T-helper 1 cell treated with Interleukin-12 subunit alpha and Interleukin-12 subunit beta and Interleukin-4 antibody, amounts not matched to agents 30 μg/mL and 1 μg/mL, for 36 hours (primary cell): ENCODE data around the gene USP6.
"Not testable (repeated sequence)": the region's sequence is repeated elsewhere in the genome, so short reads cannot be mapped to it uniquely, and the experiment has no call there.

ENCODE experiments used
- H3K27ac Mint-ChIP-seq: one replicate; pipeline ENCODE4 v1.8.0; 2021; ENCODE audit warnings: mild to moderate bottlenecking, mixed read lengths
- H3K27me3 Mint-ChIP-seq: one replicate; pipeline ENCODE4 v1.8.0; 2021; ENCODE audit warnings: low read depth, mixed read lengths
- H3K36me3 Mint-ChIP-seq: one replicate; pipeline ENCODE4 v1.8.0; 2021; ENCODE audit warnings: low read depth, mixed read lengths
- H3K4me1 Mint-ChIP-seq: one replicate; pipeline ENCODE4 v1.8.0; 2021; ENCODE audit warnings: low read depth, mixed read lengths
- H3K4me3 Mint-ChIP-seq: one replicate; pipeline ENCODE4 v1.8.0; 2021; ENCODE audit warnings: mild to moderate bottlenecking, moderate library complexity, mixed read lengths
- H3K9me3 Mint-ChIP-seq: one replicate; pipeline ENCODE4 v1.8.0; 2021; ENCODE audit warnings: mixed read lengths

The USP6 gene

DNA sequence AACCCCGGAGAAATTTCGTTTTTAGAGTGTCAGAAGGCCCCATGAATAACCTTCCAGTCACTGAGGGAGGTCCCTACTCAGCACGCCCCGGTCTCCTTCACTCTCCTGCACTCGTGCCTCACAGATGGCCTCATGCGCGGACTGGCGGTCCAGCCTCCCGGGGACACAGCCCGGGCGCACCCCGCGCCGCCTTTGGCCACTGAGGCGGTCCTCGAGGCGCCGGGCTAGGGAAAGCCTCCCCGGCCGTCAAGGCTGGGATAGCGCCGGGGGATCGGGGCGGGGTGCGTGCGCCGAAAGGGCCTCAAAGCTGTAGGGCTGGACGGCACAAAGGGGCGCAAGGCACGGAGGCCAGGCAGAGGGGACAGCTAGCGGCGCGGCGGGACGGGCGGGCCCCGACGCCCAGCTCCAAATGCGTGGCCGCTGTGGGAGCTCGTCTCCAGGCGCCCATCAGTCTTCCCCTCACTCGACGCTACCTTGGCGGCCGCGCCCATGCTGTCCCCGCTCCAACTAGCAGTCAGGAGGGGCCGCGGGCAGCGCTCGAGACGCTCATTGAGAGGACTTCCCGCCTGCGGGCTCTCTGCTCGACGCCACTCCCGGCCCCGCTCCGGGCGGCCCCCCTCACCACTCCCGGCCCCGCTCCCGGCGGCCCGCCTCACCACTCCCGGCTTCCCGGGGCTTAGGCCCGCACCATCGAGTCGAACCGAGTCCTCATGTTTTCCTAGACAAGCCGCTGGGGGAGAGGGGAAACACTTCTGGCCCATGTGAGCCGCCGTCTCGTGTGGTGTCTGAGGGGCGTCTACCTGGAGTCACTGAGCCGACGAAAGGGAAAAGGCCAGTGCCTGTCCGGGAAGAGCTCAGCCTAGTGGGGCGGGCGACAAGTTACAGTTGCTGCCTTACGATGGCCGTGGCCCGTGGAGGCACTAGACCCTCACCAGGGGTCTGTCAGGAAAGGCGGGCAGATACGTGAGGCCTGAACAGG is at the start of gene USP6:
TSS of gene USP6 (plus strand) at position 360 of the 979 bp plus-strand sequence. CDS start 14,336 bp downstream, outside the sequence.
- Mint-ChIP-seq H3K9me3 (peaks cover under 1% of the 10 kb centered on the region), H3K4me1 (peaks cover 5% of the 10 kb centered on the region), H3K27me3 (peaks cover 48% of the 10 kb centered on the region), H3K27ac (no peak within 1 kb of the TSS), H3K36me3 (peaks cover 12% of the 10 kb centered on the region), H3K4me3 (no peak within 1 kb of the TSS)

DNA sequence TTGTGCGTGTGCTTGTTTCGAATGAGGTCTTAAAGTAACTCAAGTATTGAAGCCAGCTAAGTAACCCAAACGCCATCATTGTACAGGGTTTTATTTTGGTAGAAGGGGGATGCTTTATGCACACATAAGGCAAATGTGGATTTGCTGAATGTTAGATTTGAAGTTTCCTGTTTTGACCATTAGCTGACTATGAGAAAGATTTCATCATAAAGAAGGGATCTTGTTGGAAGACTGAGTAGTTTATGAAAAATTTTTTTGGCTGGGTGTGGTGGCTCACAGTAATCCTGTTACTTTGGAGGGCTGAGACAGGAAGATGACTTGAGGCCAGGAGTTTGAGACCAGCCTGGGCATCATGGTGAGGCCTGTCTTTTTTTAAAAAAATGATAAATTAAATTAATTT is 47.6 kb upstream of the USP6 start:
- H3K4me1 Mint-ChIP-seq: no peaks in the 10 kb centered on the region
- H3K27me3 Mint-ChIP-seq: peaks cover 4% of the 10 kb centered on the region
- no peaks in the 10 kb centered on the region for H3K9me3 Mint-ChIP-seq
- H3K4me3 Mint-ChIP-seq: no peak overlapping the region
- no peak overlapping the region for H3K27ac Mint-ChIP-seq
- H3K36me3 Mint-ChIP-seq: peaks cover 2% of the 10 kb centered on the region

DNA sequence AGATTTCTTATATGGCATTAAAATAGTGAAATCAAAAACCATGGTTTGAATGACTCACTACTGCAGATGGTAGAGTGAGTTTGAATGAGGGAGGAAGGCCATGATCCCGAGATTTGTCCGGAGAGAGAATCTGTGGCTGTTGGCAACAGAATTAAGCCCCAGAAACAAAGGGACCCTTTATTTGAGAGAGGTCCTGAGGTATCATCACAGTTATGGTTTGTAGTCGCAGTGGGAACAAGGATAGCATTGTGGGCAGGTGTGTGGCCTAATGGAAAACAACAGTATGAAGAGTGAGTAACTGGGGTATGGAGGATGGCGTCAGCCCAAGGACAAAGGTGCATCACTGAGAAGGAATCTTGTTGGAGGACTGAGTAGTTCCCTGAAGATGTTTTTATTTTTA is 46.1 kb upstream of the USP6 start:
- peaks cover 2% of the 10 kb centered on the region for H3K36me3 Mint-ChIP-seq
- no peak overlapping the region for H3K27ac Mint-ChIP-seq
- no peaks in the 10 kb centered on the region for H3K4me1 Mint-ChIP-seq
- no peaks in the 10 kb centered on the region for H3K9me3 Mint-ChIP-seq
- no peak overlapping the region for H3K4me3 Mint-ChIP-seq
- H3K27me3 Mint-ChIP-seq: peaks cover 4% of the 10 kb centered on the region

DNA sequence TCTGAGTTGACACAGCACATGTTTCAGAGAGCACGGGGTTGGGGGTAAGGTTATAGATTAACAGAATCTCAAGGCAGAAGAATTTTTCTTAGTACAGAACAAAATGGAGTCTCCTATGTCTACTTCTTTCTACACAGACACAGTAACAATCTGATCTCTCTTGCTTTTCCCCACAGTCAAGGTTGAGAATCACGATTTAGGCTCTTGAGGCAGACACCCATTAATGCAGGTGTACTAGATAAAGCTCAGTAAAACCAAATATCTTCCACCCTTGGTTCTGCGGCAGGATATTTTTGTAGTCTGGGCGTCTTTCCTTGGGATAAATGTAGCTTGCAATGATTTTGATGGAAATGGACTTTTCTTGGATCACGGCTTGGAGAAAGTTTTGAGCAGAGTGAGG is 40.4 kb upstream of the USP6 start:
- not testable (repeated sequence) for H3K27ac Mint-ChIP-seq, H3K36me3 Mint-ChIP-seq, H3K4me3 Mint-ChIP-seq, H3K27me3 Mint-ChIP-seq
- Mint-ChIP-seq H3K4me1 (peaks cover 13% of the 10 kb centered on the region), H3K9me3 (peaks cover 11% of the 10 kb centered on the region)

DNA sequence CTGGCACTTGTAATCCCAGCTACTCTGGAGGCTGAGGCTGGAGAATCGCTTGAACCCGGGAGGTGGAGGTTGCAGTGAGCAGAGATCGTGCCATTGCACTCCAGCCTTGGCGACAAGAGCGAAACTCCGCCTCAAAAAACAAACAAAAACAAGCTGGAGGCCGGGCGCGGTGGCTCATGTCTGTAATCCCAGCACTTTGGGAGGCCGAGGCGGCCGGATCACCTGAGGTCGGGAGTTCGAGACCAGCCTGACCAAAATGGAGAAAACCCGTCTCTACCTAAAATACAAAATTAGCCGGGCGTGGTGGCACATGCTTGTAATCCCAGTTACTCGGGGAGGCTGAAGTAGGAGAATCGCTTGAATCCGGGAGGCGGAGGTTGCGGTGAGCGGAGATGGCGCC is 38.6 kb upstream of the USP6 start:
- not testable (repeated sequence) for H3K27me3 Mint-ChIP-seq
- H3K27ac Mint-ChIP-seq: peak overlapping the region; percentile 45
- peaks cover 16% of the 10 kb centered on the region for H3K36me3 Mint-ChIP-seq
- peaks cover 14% of the 10 kb centered on the region for H3K4me1 Mint-ChIP-seq
- peaks cover 16% of the 10 kb centered on the region for H3K9me3 Mint-ChIP-seq
- H3K4me3 Mint-ChIP-seq: peak overlapping the region; percentile 85

DNA sequence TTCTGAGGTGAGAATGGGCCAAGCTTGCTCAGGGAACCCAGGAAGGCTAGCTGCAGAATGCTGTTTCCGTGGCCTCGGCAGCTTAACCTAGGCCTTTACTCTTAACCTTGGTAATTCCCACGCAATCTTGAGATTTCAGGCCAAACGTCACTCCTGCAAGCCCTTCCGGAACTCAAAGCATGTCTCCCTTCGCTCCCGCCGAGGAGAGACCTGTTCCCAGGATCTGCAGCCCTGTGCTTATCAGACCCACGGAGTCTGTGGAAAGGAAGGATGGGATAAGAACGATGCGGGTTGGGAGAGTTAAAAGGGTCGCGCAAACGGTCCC is 38.1 kb upstream of the USP6 start:
- Mint-ChIP-seq H3K27ac (peak overlapping the region; percentile 87), H3K36me3 (peaks cover 15% of the 10 kb centered on the region), H3K27me3 (no peaks in the 10 kb centered on the region), H3K4me1 (peaks cover 14% of the 10 kb centered on the region), H3K9me3 (peaks cover 20% of the 10 kb centered on the region), H3K4me3 (peak overlapping the region; percentile 85)

DNA sequence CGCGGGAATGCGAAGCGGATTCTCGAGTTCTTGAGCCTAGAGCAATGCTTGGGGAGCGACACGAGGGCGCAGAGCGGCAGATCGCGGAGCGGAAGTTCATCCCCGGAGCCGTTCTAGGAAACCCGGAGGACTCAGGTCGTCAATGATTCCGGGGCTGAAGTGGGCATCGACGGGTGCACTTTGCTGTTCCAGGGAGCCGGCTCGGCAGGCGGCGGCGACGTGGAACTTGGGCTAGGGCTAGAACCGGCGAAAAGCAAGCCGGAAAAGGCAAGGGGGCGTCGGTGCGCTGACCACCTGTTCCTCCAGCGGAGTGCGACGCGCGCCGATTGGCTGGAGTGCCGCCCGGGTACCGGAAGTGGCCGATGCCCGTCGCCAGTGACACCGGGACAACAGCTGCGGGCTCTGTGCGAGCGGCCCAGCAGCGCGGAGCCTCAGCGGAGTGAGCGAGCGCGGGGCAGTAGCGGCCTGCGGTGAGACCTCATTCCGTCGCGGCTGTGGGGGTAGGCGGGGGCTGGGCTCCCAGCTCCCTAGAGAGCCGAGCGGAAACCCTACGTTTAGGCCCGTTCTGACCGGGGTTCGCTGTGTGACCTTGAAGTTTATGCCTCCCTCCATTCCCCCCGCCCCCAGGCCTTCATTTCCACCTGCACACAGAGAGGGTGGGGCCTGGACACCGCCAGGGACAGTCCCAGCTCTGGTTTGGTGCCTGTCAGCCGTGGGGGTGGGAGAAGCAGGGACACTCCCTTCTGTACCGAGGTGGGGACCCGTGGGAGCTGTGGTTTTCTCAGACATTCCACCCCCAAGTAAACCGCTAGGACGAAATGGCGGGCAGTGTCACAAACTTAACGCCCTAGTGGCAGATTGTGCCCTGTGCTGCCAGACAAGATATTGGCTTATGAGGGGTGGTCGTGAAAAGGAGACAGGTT is 37.5 kb upstream of the USP6 start, which contains the start of gene ZFP3:
TSS of gene ZFP3 (plus strand) at position 362 of the 923 bp plus-strand sequence. CDS start 13,038 bp downstream, outside the sequence.
- Mint-ChIP-seq H3K27ac (peak within 1 kb of the TSS; percentile 87), H3K4me1 (peaks cover 14% of the 10 kb centered on the region), H3K9me3 (peaks cover 23% of the 10 kb centered on the region), H3K4me3 (peak within 1 kb of the TSS; percentile 85), H3K36me3 (peaks cover 19% of the 10 kb centered on the region), H3K27me3 (no peaks in the 10 kb centered on the region)

DNA sequence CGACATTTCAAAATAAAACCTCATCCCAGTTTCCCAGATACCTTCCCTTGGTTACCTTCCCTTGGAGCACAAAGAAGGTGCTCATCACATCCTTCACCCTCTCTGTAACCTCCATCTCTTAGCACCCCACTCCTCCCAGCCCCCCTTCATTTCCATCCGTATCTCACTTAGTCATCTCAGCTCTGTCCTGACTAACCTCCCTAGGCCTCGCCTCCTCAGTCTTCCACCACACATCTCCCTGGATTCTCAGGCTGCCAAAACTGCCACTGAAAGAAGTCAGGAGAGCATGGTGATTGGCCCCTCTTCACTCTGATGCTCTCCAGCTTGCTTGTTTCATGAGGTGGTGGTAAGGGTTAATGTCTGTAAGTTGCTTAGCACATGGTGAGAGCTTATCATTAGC is 35.2 kb upstream of the USP6 start:
- H3K4me1 Mint-ChIP-seq: peaks cover 14% of the 10 kb centered on the region
- peak overlapping the region; percentile 27 for H3K4me3 Mint-ChIP-seq
- peaks cover 32% of the 10 kb centered on the region for H3K9me3 Mint-ChIP-seq
- H3K27me3 Mint-ChIP-seq: no peaks in the 10 kb centered on the region
- H3K27ac Mint-ChIP-seq: no peak overlapping the region
- peaks cover 29% of the 10 kb centered on the region for H3K36me3 Mint-ChIP-seq

DNA sequence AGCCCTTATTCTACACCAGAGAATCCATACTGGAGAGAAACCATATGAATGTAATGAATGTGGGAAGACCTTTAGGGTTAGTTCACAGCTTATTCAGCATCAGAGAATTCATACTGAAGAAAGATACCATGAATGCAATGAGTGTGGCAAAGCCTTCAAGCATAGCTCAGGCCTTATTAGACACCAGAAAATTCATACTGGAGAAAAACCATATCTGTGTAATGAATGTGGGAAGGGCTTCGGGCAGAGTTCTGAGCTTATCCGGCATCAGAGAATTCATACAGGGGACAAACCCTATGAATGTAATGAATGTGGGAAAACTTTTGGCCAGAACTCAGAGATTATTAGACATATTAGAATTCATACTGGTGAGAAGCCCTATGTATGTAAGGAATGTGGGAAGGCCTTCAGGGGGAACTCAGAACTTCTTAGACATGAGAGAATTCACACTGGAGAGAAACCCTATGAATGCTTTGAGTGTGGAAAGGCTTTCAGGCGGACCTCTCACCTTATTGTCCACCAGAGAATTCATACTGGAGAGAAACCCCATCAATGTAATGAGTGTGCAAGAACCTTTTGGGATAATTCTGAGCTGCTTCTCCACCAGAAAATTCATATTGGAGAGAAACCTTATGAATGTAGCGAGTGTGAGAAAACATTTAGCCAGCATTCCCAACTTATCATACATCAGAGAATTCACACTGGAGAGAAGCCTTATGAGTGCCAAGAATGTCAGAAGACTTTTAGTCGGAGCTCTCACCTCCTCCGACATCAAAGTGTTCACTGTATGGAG is 23.4 kb upstream of the USP6 start:
- Mint-ChIP-seq H3K4me3 (no peak overlapping the region), H3K27ac (no peak overlapping the region), H3K9me3 (peaks cover 93% of the 10 kb centered on the region)

DNA sequence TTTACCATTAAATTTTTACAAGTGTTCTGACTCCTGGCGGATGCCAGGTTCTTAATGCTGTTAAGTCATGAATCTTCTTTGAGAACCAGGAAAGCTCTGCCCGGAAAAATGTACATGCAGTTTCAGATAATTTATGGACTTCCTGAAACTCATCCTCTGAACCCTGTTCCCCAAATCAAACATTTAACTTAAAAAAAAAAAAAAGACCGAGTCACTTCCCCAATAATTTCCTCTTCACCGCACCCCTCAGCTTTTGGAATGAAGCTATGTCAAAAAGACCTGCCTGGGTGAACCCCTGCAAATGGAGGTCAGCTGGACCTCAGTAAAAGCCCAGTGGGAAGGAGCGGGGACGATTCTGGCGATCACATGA is 19.1 kb upstream of the USP6 start:
- Mint-ChIP-seq H3K4me1 (no peaks in the 10 kb centered on the region), H3K4me3 (no peak overlapping the region), H3K27ac (no peak overlapping the region), H3K9me3 (peaks cover 83% of the 10 kb centered on the region), H3K27me3 (peaks cover 23% of the 10 kb centered on the region), H3K36me3 (peaks cover 26% of the 10 kb centered on the region)

More for the DNA sequence above, 23.4 kb upstream of the USP6 start:
- peaks cover 53% of the 10 kb centered on the region for H3K36me3 Mint-ChIP-seq
- no peaks in the 10 kb centered on the region for H3K4me1 Mint-ChIP-seq
- H3K27me3 Mint-ChIP-seq: peaks cover 22% of the 10 kb centered on the region

DNA sequence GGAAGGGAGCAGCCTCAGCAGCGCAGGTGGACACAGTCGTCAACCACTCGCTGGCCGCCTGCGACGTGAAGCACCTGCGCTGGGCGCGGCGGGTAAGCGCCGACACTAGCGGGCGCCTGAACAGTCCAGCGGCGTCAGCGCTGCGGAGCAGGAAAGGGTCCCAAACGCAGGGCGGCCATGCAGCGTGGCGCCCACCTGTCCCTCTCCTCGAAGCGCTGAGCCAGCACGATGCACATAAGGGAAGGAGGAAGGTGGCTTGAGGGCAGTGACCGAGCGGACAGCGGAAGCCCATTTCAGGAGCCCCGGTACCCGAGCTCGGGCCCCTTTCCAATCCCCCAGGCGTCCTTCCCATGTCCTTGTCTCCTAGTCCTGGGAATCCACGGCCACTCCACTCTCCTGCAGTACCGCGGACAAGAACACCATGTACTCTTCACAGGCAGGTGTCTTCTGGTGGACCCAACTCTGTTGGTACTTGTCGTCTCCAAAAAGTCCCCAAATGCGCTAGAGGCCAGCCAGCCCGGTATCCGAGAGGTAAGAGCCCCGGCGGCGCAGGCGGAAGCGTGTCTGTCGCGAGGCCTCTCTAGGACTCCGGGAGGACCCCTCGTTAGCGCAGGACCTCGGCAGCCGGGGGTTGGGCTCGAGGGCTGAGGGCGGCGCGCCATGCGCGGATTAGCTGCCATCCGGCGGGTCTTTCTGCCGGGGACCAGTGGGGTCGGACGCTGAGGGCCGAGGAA is 18.6 kb upstream of the USP6 start:
- peaks cover 78% of the 10 kb centered on the region for H3K9me3 Mint-ChIP-seq
- H3K27ac Mint-ChIP-seq: peak overlapping the region; percentile 9
- H3K4me1 Mint-ChIP-seq: no peaks in the 10 kb centered on the region
- peaks cover 23% of the 10 kb centered on the region for H3K27me3 Mint-ChIP-seq
- H3K36me3 Mint-ChIP-seq: peaks cover 22% of the 10 kb centered on the region
- H3K4me3 Mint-ChIP-seq: no peak overlapping the region

DNA sequence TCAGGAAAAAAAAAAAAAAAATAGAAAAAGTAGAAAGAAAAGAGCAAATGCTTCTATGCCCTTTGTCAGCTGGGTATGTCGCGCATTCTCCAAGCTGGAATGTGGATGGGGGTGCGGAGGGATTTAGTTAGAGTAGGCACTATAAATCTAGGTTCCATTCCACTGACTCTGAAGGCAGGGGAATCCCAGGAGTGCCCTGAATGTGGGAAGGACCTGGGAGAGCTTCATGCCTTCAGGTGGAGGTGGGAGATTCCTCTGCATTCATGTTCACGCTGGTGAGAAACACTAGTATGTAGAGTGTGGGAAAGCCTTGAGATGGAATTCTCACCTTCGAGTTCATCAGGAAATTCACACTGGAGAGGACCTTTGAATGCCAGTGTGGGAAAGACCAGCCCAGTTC is 16.6 kb upstream of the USP6 start:
- no peak overlapping the region for H3K4me3 Mint-ChIP-seq
- peaks cover 14% of the 10 kb centered on the region for H3K36me3 Mint-ChIP-seq
- peaks cover 74% of the 10 kb centered on the region for H3K9me3 Mint-ChIP-seq
- peaks cover 23% of the 10 kb centered on the region for H3K27me3 Mint-ChIP-seq
- H3K27ac Mint-ChIP-seq: no peak overlapping the region
- no peaks in the 10 kb centered on the region for H3K4me1 Mint-ChIP-seq

DNA sequence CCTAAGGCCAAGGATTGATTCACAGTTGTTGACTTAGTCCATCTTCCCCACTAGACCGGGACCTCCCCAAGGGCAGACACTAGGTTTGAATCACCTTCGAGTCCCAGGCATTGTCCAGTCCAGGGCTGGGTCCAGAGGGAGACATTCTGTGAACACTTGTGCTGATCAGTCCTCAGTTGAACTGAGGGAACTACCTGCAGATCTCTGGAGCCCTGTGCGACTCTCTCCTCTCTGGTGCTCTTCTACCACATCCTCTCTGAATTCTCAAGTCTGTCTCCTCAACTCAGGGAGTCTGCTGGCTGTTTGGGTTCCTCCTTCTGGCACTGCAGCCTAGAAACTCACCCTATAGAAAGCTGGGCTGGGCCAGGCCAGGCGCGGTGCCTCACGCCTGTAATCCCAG is 15.0 kb upstream of the USP6 start:
- H3K27me3 Mint-ChIP-seq: peaks cover 17% of the 10 kb centered on the region
- no peaks in the 10 kb centered on the region for H3K4me1 Mint-ChIP-seq
- H3K9me3 Mint-ChIP-seq: peaks cover 71% of the 10 kb centered on the region
- no peak overlapping the region for H3K4me3 Mint-ChIP-seq
- H3K36me3 Mint-ChIP-seq: peaks cover 14% of the 10 kb centered on the region
- no peak overlapping the region for H3K27ac Mint-ChIP-seq
